Measurements from ENCODE around the gene TRAPPC10. TPM values are rescaled to one million over a fixed set of nuclear protein-coding genes. Genes with fewer than 3 reads are reported as not detected.

Gene TRAPPC10
- total RNA-seq, 4 donors from 2014 or later, result 27.7 to 53.8 (median 38.4) TPM

DNA sequence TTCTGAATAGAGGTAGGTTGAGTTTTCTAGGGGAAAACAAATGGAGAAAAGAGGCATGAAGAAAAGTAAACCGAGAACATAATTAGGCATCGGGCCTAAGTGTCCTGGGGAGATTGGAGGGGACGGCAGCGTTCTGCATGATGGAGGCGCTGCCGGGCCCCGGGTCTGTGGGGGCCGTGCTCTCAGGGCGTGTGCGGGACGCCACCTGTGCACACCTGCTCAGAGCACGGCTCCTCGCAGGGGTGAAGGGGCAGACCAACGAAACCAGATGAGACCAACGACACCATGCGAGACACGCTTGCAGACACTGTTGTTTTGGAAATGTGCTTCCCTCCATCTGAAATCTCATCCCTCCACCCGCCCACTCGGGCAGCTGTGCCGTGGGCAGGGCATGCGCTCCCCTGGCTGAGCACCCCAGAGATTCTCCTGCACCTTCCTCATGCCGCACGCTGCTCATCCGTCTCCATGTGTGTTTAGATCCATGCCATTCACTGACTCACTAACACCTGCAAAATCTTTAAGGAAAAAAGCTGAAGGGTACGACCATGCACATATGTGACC is 28.2 kb upstream of the TRAPPC10 start:
- no peak for TF ChIP-seq CTCF (IDR thresholded peaks at IDR 0.05)
- no peak for TF ChIP-seq POLR2A (IDR thresholded peaks at IDR 0.05)
- no peak for TF ChIP-seq EP300 (IDR thresholded peaks at IDR 0.05)
- H3K36me3 ChIP-seq, result peaks cover 0 to 50% (median 9%) of the 10 kb centered on the region in 3 donors
- no peaks in the 10 kb centered on the region for H3K9me3 ChIP-seq
- H3K27ac ChIP-seq, result no peak overlapping the region
- no peak for DNase-seq (ENCODE audit: low spot score in 2 of 2)
- WGBS, 2 donors, result 88 to 90% methylated on average over 25 of the region's 25 CpGs
- no peaks in the 10 kb centered on the region for H3K27me3 ChIP-seq
- H3K4me3 ChIP-seq, result no peak overlapping the region
- peaks cover 0 to 26% (median 3%) of the 10 kb centered on the region in 4 donors for H3K4me1 ChIP-seq

DNA sequence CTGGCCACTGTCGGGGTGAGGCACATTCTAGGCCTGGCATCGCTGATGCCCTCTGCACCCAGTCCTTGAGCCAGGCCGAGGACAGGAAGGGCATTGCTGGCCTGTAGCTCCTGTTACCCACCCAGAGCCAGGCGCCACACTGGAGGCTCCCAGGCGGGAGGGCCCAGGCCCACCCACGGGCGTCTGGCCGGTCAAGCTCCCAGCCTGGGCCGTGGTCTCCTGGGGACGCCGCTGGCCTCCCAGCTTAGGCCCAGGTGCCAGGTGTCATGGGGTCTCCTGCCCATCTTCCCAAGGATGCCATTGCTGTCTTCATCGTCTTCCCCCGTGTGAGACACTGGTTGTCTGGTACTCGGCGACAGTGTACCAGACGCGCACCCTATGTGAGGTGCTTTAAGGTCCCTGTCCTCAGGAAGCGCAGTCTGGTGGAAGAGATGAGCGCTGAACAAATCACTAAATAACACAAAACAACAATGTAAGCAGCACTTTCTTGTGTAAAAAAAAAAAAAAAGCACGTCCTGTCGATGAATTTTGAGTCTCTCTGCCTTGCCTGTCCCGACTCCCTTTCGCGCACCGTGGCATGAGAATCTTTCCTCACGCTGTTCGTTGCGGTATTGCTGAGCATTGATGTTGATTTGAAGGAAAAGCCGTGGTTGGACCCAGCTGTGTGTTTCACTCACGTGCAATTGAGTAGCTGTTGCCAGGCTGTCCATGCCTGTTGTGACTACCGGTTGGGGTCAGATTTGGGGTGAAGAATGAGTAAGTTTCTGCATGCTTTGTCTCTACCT is 27.0 kb upstream of the TRAPPC10 start:
- H3K36me3 ChIP-seq, result peaks cover 0 to 43% (median 9%) of the 10 kb centered on the region in 3 donors
- peak overlapping the region in 2 of 4 donors; percentile 7 to 81 for H3K27ac ChIP-seq
- TF ChIP-seq CTCF (IDR thresholded peaks at IDR 0.05) (no peak), EP300 (IDR thresholded peaks at IDR 0.05) (no peak), POLR2A (IDR thresholded peaks at IDR 0.05) (no peak)
- no peak for DNase-seq (ENCODE audit: low spot score in 2 of 2)
- H3K4me3 ChIP-seq, result no peak overlapping the region
- peaks cover 0 to 26% (median 3%) of the 10 kb centered on the region in 4 donors for H3K4me1 ChIP-seq
- WGBS, 2 donors, result 86 to 89% methylated on average over 31 of the region's 31 CpGs
- H3K9me3 ChIP-seq, result no peaks in the 10 kb centered on the region
- no peaks in the 10 kb centered on the region for H3K27me3 ChIP-seq

- Histone ChIP-seq H3K36me3 (peaks cover 0 to 37% (median 9%) of the 10 kb centered on the region in 3 donors), H3K9me3 (no peaks in the 10 kb centered on the region), H3K27me3 (no peaks in the 10 kb centered on the region), H3K4me3 (no peak overlapping the region), H3K4me1 (peaks cover 0 to 26% (median 3%) of the 10 kb centered on the region in 4 donors), H3K27ac (peak overlapping the region; percentile 5 to 86 (median 49))
- DNase-seq (ENCODE audit: low spot score in 2 of 2), result no peak
- TF ChIP-seq CTCF (IDR thresholded peaks at IDR 0.05), result no peak
- TF ChIP-seq POLR2A (IDR thresholded peaks at IDR 0.05), result no peak
- no peak for TF ChIP-seq EP300 (IDR thresholded peaks at IDR 0.05)
- WGBS, 2 donors, result 10 to 17% methylated on average over 14 to 22 of the region's 22 CpGs
Observed at GRCh38 chr21:43985690-43986251, 26.3 kb upstream of the TRAPPC10 start.

- 52 to 63% methylated on average over 22 of the region's 22 CpGs for WGBS, 2 donors
- Histone ChIP-seq H3K4me1 (peaks cover 0 to 26% (median 3%) of the 10 kb centered on the region in 4 donors), H3K27me3 (no peaks in the 10 kb centered on the region), H3K4me3 (no peak overlapping the region), H3K36me3 (peaks cover 0 to 27% (median 3%) of the 10 kb centered on the region in 3 donors), H3K27ac (peak overlapping the region in 3 of 4 donors; percentile 5 to 86 (median 81)), H3K9me3 (no peaks in the 10 kb centered on the region)
- TF ChIP-seq POLR2A (IDR thresholded peaks at IDR 0.05) (no peak), EP300 (IDR thresholded peaks at IDR 0.05) (no peak), CTCF (IDR thresholded peaks at IDR 0.05) (no peak)
- no peak for DNase-seq (ENCODE audit: low spot score in 2 of 2)
Observed at GRCh38 chr21:43986544-43987451, 25.3 kb upstream of the TRAPPC10 start.
